ENCODE measurements around the gene RCHY1. TPM values are rescaled to one million over a fixed set of nuclear protein-coding genes. Genes with fewer than 3 reads are reported as not detected.

Gene RCHY1
- total RNA-seq (2022; extraction: Qiagen RNA extraction; ENCODE audit: low read depth) = 13.1 to 19.1 TPM (median 15.6 TPM) in 5 replicates

GRCh38 chr4:75514131-75514948 lies at the start of gene RCHY1, which contains the start of gene THAP6:
Gene RCHY1, minus strand, starts transcription at chr4:75514403. Its CDS starts 117 bp downstream, at chr4:75514286.
Gene THAP6, plus strand, starts transcription at chr4:75514473. Its CDS starts 980 bp downstream, at chr4:75515453.

GRCh38 chr4:75555294-75556164 lies 41.3 kb upstream of the RCHY1 start, which contains the start of gene ODAPH:
Gene ODAPH, plus strand, starts transcription at chr4:75556066. Its CDS starts 17 bp downstream, at chr4:75556083.

Other genes with a start within 250 kb of the RCHY1 start
- gene THAP6, start 70 bp upstream of the RCHY1 start, total RNA-seq (2022; extraction: Qiagen RNA extraction; ENCODE audit: low read depth) = 4.2 to 7.0 TPM (median 5.2 TPM) in 5 replicates
- gene ODAPH, start 41.7 kb upstream of the RCHY1 start, total RNA-seq (2022; extraction: Qiagen RNA extraction; ENCODE audit: low read depth) = 1.6 TPM in 1 of 5 replicates, not detected in the others
- 0.36 to 0.79 TPM (median 0.70 TPM) in 5 replicates for gene CDKL2, start 116.1 kb upstream of the RCHY1 start, total RNA-seq (2022; extraction: Qiagen RNA extraction; ENCODE audit: low read depth)
- gene G3BP2, start 159.0 kb upstream of the RCHY1 start, total RNA-seq (2022; extraction: Qiagen RNA extraction; ENCODE audit: low read depth) = 59.1 to 142 TPM (median 81.4 TPM) in 5 replicates
- 18.4 to 27.8 TPM (median 25.1 TPM) in 5 replicates for gene USO1, start 210.2 kb upstream of the RCHY1 start, total RNA-seq (2022; extraction: Qiagen RNA extraction; ENCODE audit: low read depth)

Data from A549 treated with ZK216348 at 1 μM for 4 hours (cell line).